IPS DF 6.9 (cell line): ENCODE results near the gene TNFSF15.
"Not testable (repeated sequence)": the region's sequence is repeated elsewhere in the genome, so short reads cannot be mapped to it uniquely, and the experiment has no call there.

Experiments used
- DNase-seq: peaks from one replicate; pipeline ENCODE4 v3.0.0-alpha.2; 2013; ENCODE audit warnings: low read depth, low spot score
- H3K27ac ChIP-seq: one replicate; pipeline ENCODE4 v1.5.1; 2013; ENCODE audit warnings: low read length, control low read depth
- H3K27me3 ChIP-seq: 2 replicates; pipeline ENCODE4 v1.6.1; 2013; ENCODE audit warnings: mild to moderate bottlenecking, low read length; ENCODE audit not compliant: control insufficient read depth, insufficient read depth
- H3K36me3 ChIP-seq: 2 replicates; pipeline ENCODE4 v1.6.1; 2013; ENCODE audit warnings: low read length; ENCODE audit not compliant: control insufficient read depth, insufficient read depth
- H3K4me1 ChIP-seq: 2 replicates; pipeline ENCODE4 v1.6.1; 2013; ENCODE audit warnings: low read length; ENCODE audit not compliant: control insufficient read depth, insufficient read depth
- H3K4me3 ChIP-seq: 2 replicates; pipeline ENCODE4 v1.5.1; 2013; ENCODE audit warnings: mild to moderate bottlenecking, low read length
- H3K9me3 ChIP-seq: 2 replicates; pipeline ENCODE4 v1.6.1; 2013; ENCODE audit warnings: low read length, inconsistent platforms; ENCODE audit not compliant: control insufficient read depth, insufficient read depth
- WGBS: extraction: QIAGEN DNeasy Blood & Tissue Kit; methylation state at CpG from one replicate; pipeline ENCODE4 v1.1.7; 2013; ENCODE audit warnings: mixed read lengths, missing lambda C conversion rate; ENCODE audit not compliant: insufficient read length, insufficient coverage; 5-methylcytosine and 5-hydroxymethylcytosine counted together

Gene TNFSF15

GRCh38 chr9:114757984-114758383 is 47.9 kb downstream of the TNFSF15 start:
- DNase-seq: peak; percentile 1
- no peak overlapping the region for H3K27ac ChIP-seq
- H3K36me3 ChIP-seq: no peaks in the 10 kb centered on the region
- H3K4me1 ChIP-seq: no peaks in the 10 kb centered on the region
- H3K27me3 ChIP-seq: no peaks in the 10 kb centered on the region
- H3K4me3 ChIP-seq: no peak overlapping the region
- WGBS: no CpG with 5 or more reads among the region's 9 CpGs
- no peaks in the 10 kb centered on the region for H3K9me3 ChIP-seq

- no peaks in the 10 kb centered on the region for H3K36me3 ChIP-seq
- DNase-seq: no peak
- no peaks in the 10 kb centered on the region for H3K27me3 ChIP-seq
- H3K4me1 ChIP-seq: no peaks in the 10 kb centered on the region
- no peak overlapping the region for H3K4me3 ChIP-seq
- WGBS: no CpG with 5 or more reads among the region's 2 CpGs
- H3K9me3 ChIP-seq: no peaks in the 10 kb centered on the region
- no peak overlapping the region for H3K27ac ChIP-seq
Observed at GRCh38 chr9:114757395-114757794, 48.4 kb downstream of the TNFSF15 start.

GRCh38 chr9:114756920-114757319 is 48.9 kb downstream of the TNFSF15 start:
- no peak for DNase-seq
- Histone ChIP-seq H3K4me1 (no peaks in the 10 kb centered on the region), H3K36me3 (no peaks in the 10 kb centered on the region), H3K9me3 (no peaks in the 10 kb centered on the region), H3K27me3 (no peaks in the 10 kb centered on the region), H3K4me3 (no peak overlapping the region), H3K27ac (no peak overlapping the region)

GRCh38 chr9:114754581-114754980 is 51.3 kb downstream of the TNFSF15 start:
- H3K4me3 ChIP-seq: no peak overlapping the region
- no peak for DNase-seq
- no peak overlapping the region for H3K27ac ChIP-seq
- H3K36me3 ChIP-seq: no peaks in the 10 kb centered on the region
- H3K4me1 ChIP-seq: no peaks in the 10 kb centered on the region
- no peaks in the 10 kb centered on the region for H3K27me3 ChIP-seq
- no CpG with 5 or more reads among the region's 3 CpGs for WGBS
- H3K9me3 ChIP-seq: no peaks in the 10 kb centered on the region

GRCh38 chr9:114746591-114747346 is 59.1 kb downstream of the TNFSF15 start:
- Histone ChIP-seq H3K36me3 (no peaks in the 10 kb centered on the region), H3K27ac (no peak overlapping the region), H3K27me3 (no peaks in the 10 kb centered on the region), H3K4me1 (no peaks in the 10 kb centered on the region), H3K4me3 (no peak overlapping the region), H3K9me3 (no peaks in the 10 kb centered on the region)
- no peak for DNase-seq
- no CpG with 5 or more reads among the region's 2 CpGs for WGBS

GRCh38 chr9:114745879-114746550 is 59.8 kb downstream of the TNFSF15 start:
- DNase-seq: no peak
- Histone ChIP-seq H3K36me3 (no peaks in the 10 kb centered on the region), H3K27me3 (no peaks in the 10 kb centered on the region), H3K27ac (no peak overlapping the region), H3K4me1 (no peaks in the 10 kb centered on the region), H3K9me3 (no peaks in the 10 kb centered on the region), H3K4me3 (no peak overlapping the region)
- WGBS: no CpG with 5 or more reads among the region's 3 CpGs

- H3K9me3 ChIP-seq: no peaks in the 10 kb centered on the region
- H3K27ac ChIP-seq: no peak overlapping the region
- H3K4me3 ChIP-seq: no peak overlapping the region
- H3K36me3 ChIP-seq: no peaks in the 10 kb centered on the region
- H3K27me3 ChIP-seq: no peaks in the 10 kb centered on the region
- H3K4me1 ChIP-seq: no peaks in the 10 kb centered on the region
- no peak for DNase-seq
- WGBS: no CpG with 5 or more reads among the region's 6 CpGs
Observed at GRCh38 chr9:114745108-114745848, 60.6 kb downstream of the TNFSF15 start.

GRCh38 chr9:114743446-114743845 is 62.4 kb downstream of the TNFSF15 start:
- no peaks in the 10 kb centered on the region for H3K4me1 ChIP-seq
- no peaks in the 10 kb centered on the region for H3K9me3 ChIP-seq
- no peak overlapping the region for H3K4me3 ChIP-seq
- no peak for DNase-seq
- no peaks in the 10 kb centered on the region for H3K27me3 ChIP-seq
- no peaks in the 10 kb centered on the region for H3K36me3 ChIP-seq
- no CpG with 5 or more reads among the region's 3 CpGs for WGBS
- H3K27ac ChIP-seq: no peak overlapping the region

GRCh38 chr9:114742947-114743346 is 62.9 kb downstream of the TNFSF15 start:
- WGBS: no CpG with 5 or more reads among the region's 2 CpGs
- no peak for DNase-seq
- H3K4me1 ChIP-seq: no peaks in the 10 kb centered on the region

GRCh38 chr9:114741521-114741920 is 64.3 kb downstream of the TNFSF15 start:
- not testable (repeated sequence) for H3K27me3 ChIP-seq, H3K36me3 ChIP-seq, H3K27ac ChIP-seq, H3K4me1 ChIP-seq, H3K9me3 ChIP-seq, DNase-seq, H3K4me3 ChIP-seq
- no CpG with 5 or more reads among the region's 1 CpG for WGBS

More at GRCh38 chr9:114742947-114743346, 62.9 kb downstream of the TNFSF15 start:
- no peaks in the 10 kb centered on the region for H3K9me3 ChIP-seq
- H3K36me3 ChIP-seq: no peaks in the 10 kb centered on the region
- H3K4me3 ChIP-seq: no peak overlapping the region
- no peak overlapping the region for H3K27ac ChIP-seq
- no peaks in the 10 kb centered on the region for H3K27me3 ChIP-seq
